GM23338 (cell line): ENCODE data around the gene EPB41L4A. TPM values are rescaled to one million over a fixed set of nuclear protein-coding genes. Genes with fewer than 3 reads are reported as not detected.

Source experiments
- ATAC-seq: fragments of 200-7000 bp; cut with Tn5 transposase; 3 replicates; pipeline ENCODE4 v1.9.1; 2020
- DNase-seq: peaks from one replicate; pipeline ENCODE4 v3.0.0-alpha.2; 2015; ENCODE audit warnings: low spot score
- H2AFZ ChIP-seq: fragments of 200-600 bp; sonication (generic); 2 replicates; pipeline ENCODE4 v1.8.0; 2016; ENCODE audit warnings: antibody characterized with exemption, mild to moderate bottlenecking, moderate library complexity
- H3F3A ChIP-seq: fragments of 200-600 bp; sonication (generic); replicated peaks from 2 replicates; pipeline ENCODE4 v1.8.0; 2017; ENCODE audit warnings: antibody characterized with exemption, mixed run types, low read depth
- H3K27ac ChIP-seq: fragments of 200-600 bp; sonication (generic); 2 replicates; pipeline ENCODE4 v1.6.1; 2016; ENCODE audit warnings: low read depth
- H3K27me3 ChIP-seq: fragments of 200-600 bp; sonication (generic); 2 replicates; pipeline ENCODE4 v1.8.0; 2016; ENCODE audit warnings: mild to moderate bottlenecking, mixed run types, moderate library complexity; ENCODE audit not compliant: insufficient read depth
- H3K36me3 ChIP-seq: fragments of 200-600 bp; sonication (generic); 2 replicates; pipeline ENCODE4 v1.8.0; 2016; ENCODE audit warnings: mild to moderate bottlenecking; ENCODE audit not compliant: insufficient read depth
- H3K4me1 ChIP-seq: fragments of 200-600 bp; sonication (generic); 2 replicates; pipeline ENCODE4 v1.8.0; 2016; ENCODE audit warnings: mild to moderate bottlenecking, moderate library complexity; ENCODE audit not compliant: insufficient read depth
- H3K4me2 ChIP-seq: fragments of 200-600 bp; sonication (generic); 2 replicates; pipeline ENCODE4 v1.7.1; 2017; ENCODE audit warnings: mixed run types
- H3K4me3 ChIP-seq: fragments of 200-600 bp; sonication (generic); 2 replicates; pipeline ENCODE4 v1.6.1; 2016; ENCODE audit warnings: mixed run types
- H3K79me2 ChIP-seq: fragments of 200-600 bp; sonication (generic); replicated peaks from 2 replicates; pipeline ENCODE4 v1.8.0; 2017; ENCODE audit warnings: mild to moderate bottlenecking; ENCODE audit not compliant: insufficient read depth
- H3K9me2 ChIP-seq: fragments of 200-600 bp; sonication (generic); 2 replicates; pipeline ENCODE4 v1.8.0; 2017; ENCODE audit not compliant: insufficient read depth
- H4K20me1 ChIP-seq: fragments of 200-600 bp; sonication (generic); replicated peaks from 2 replicates; pipeline ENCODE4 v1.8.0; 2017; ENCODE audit warnings: mild to moderate bottlenecking; ENCODE audit not compliant: insufficient read depth
- H3K27ac Mint-ChIP-seq: 2 replicates; pipeline ENCODE4 v1.8.0; 2020; ENCODE audit warnings: inconsistent platforms, mild to moderate bottlenecking, moderate library complexity, mixed read lengths
- H3K27me3 Mint-ChIP-seq: 3 replicates; pipeline ENCODE4 v1.8.0; 2022; ENCODE audit warnings: low read depth, mild to moderate bottlenecking, moderate library complexity, mixed read lengths, inconsistent platforms; ENCODE audit not compliant: insufficient read depth, poor library complexity
- H3K36me3 Mint-ChIP-seq: 3 replicates; pipeline ENCODE4 v1.8.0; 2021; ENCODE audit warnings: low read depth, mild to moderate bottlenecking, inconsistent platforms, moderate library complexity, mixed read lengths
- H3K4me1 Mint-ChIP-seq: 3 replicates; pipeline ENCODE4 v1.8.0; 2020; ENCODE audit warnings: mild to moderate bottlenecking, inconsistent platforms, mixed read lengths
- H3K4me3 Mint-ChIP-seq: 3 replicates; pipeline ENCODE4 v1.8.0; 2021; ENCODE audit warnings: moderate library complexity, mild to moderate bottlenecking, inconsistent platforms, mixed read lengths
- H3K9me3 Mint-ChIP-seq: 3 replicates; pipeline ENCODE4 v1.8.0; 2020; ENCODE audit warnings: moderate library complexity, mild to moderate bottlenecking, inconsistent platforms, mixed read lengths
- CREB1 ChIP-seq: fragments of 250-450 bp; sonication (Bioruptor Pico); IDR thresholded peaks from 2 replicates; pipeline ENCODE4 v1.5.0; 2020; ENCODE audit warnings: low read depth, mild to moderate bottlenecking, moderate library complexity
- CTCF ChIP-seq, 2 experiments: fragments of 200-600 bp in 1 of 2; sonication (generic) in 1 of 2; conservative IDR thresholded peaks; 2 replicates each; pipeline versions ENCODE4 v1.5.1 to v1.6.1; 2016 to 2017; ENCODE audit warnings: antibody characterized with exemption in 2 of 2, low read depth in 2 of 2, mild to moderate bottlenecking in 2 of 2, moderate library complexity in 1 of 2
- ETS1 ChIP-seq: IDR thresholded peaks from 2 replicates; pipeline ENCODE4 v1.6.1; 2016; ENCODE audit warnings: antibody characterized with exemption
- EZH2 ChIP-seq: fragments of 200-600 bp; sonication (generic); IDR thresholded peaks from one replicate; pipeline ENCODE4 v1.8.0; 2017; ENCODE audit warnings: antibody characterized with exemption, mild to moderate bottlenecking, low read depth; ENCODE audit not compliant: unreplicated experiment
- EZH2phosphoT487 ChIP-seq: fragments of 200-600 bp; sonication (generic); IDR thresholded peaks from one replicate; pipeline ENCODE4 v1.8.1; 2018; ENCODE audit warnings: antibody characterized with exemption; ENCODE audit not compliant: unreplicated experiment
- JUNB ChIP-seq: IDR thresholded peaks from one replicate; pipeline ENCODE4 v1.6.1; 2016; ENCODE audit warnings: antibody characterized with exemption; ENCODE audit not compliant: unreplicated experiment
- NANOG ChIP-seq: IDR thresholded peaks from 2 replicates; pipeline ENCODE4 v1.6.1; 2016; ENCODE audit warnings: antibody characterized with exemption, borderline replicate concordance
- POLR2AphosphoS5 ChIP-seq: IDR thresholded peaks from 2 replicates; pipeline ENCODE4 v1.6.1; 2016; ENCODE audit warnings: antibody characterized with exemption, low read depth
- REST ChIP-seq: IDR thresholded peaks from one replicate; pipeline ENCODE4 v1.6.1; 2018; ENCODE audit warnings: antibody characterized with exemption; ENCODE audit not compliant: unreplicated experiment
- STAT1 ChIP-seq: IDR thresholded peaks from one replicate; pipeline ENCODE4 v1.6.1; 2016; ENCODE audit warnings: antibody characterized with exemption; ENCODE audit not compliant: unreplicated experiment
- ZNF114 ChIP-seq: fragments of 250-450 bp; sonication (Bioruptor Pico); IDR thresholded peaks from 2 replicates; pipeline ENCODE4 v1.5.0; 2020; ENCODE audit warnings: mild to moderate bottlenecking, moderate library complexity
- ZNF331 ChIP-seq: fragments of 250-450 bp; sonication (Bioruptor Pico); IDR thresholded peaks from 2 replicates; pipeline ENCODE4 v1.5.0; 2020; ENCODE audit warnings: low read depth, mild to moderate bottlenecking, moderate library complexity
- ZNF462 ChIP-seq: fragments of 250-450 bp; sonication (Bioruptor Pico); IDR thresholded peaks from 2 replicates; pipeline ENCODE4 v1.5.0; 2020; ENCODE audit warnings: mild to moderate bottlenecking, moderate library complexity
- polyA plus RNA-seq: library from polyadenylated mRNA; unstranded; fragments of >200 nt; fragmentation: Nextera tagmentation; extraction: Ambion mirVana; gene quantifications from 2 replicates; pipeline ENCODE4 v1.2.1, GENCODE V29; 2016
- total RNA-seq: library from RNA; depleted of rRNA; stranded (reverse); fragments of >200 nt; shearing (Covaris generic); gene quantifications from 2 replicates; pipeline ENCODE4 v1.2.3, GENCODE V29; 2014

Gene EPB41L4A
- total and polyA plus RNA-seq, 2 experiments from 2014 or later: 5.7 to 6.0 TPM

GRCh38 chr5:112226215-112226614 lies 192.9 kb downstream of the EPB41L4A start:
- Mint-ChIP-seq H3K36me3 (no peaks in the 10 kb centered on the region), H3K9me3 (no peaks in the 10 kb centered on the region), H3K27ac (no peak overlapping the region), H3K4me1 (peaks cover 8% of the 10 kb centered on the region), H3K4me3 (no peak overlapping the region), H3K27me3 (no peaks in the 10 kb centered on the region)
- Histone ChIP-seq H4K20me1 (no peaks in the 10 kb centered on the region), H3K27me3 (no peaks in the 10 kb centered on the region), H3F3A (no peaks in the 10 kb centered on the region), H3K27ac (no peak overlapping the region), H2AFZ (no peak overlapping the region), H3K4me2 (0 out of 2 replicates have a peak overlapping the region, but pooled peaks have one; percentile 1), H3K4me3 (no peak overlapping the region), H3K79me2 (no peaks in the 10 kb centered on the region), H3K9me2 (no peaks in the 10 kb centered on the region), H3K36me3 (no peaks in the 10 kb centered on the region), H3K4me1 (peaks cover 5% of the 10 kb centered on the region; the same call in 1 of the 2 replicates)
- DNase-seq: peak; percentile 21
- no peak for TF ChIP-seq POLR2AphosphoS5
- no peak for TF ChIP-seq ZNF114 (CRISPR knock-in tag)
- TF ChIP-seq EZH2: no peak
- no peak for TF ChIP-seq NANOG
- no peak for TF ChIP-seq ZNF331 (CRISPR knock-in tag)
- no peak for TF ChIP-seq EZH2phosphoT487
- TF ChIP-seq CREB1: no peak
- no peak for TF ChIP-seq ETS1
- TF ChIP-seq ZNF462 (CRISPR knock-in tag): no peak
- no peak for TF ChIP-seq CTCF (conservative IDR thresholded peaks at IDR 0.05; ENCODE audit: low read depth in 2 of 2)
- TF ChIP-seq STAT1: no peak
- TF ChIP-seq JUNB: no peak
- TF ChIP-seq REST: no peak
- peak; percentile 90 for ATAC-seq
